ENCODE measurements around the gene PPIP5K1. TPM values are rescaled to one million over a fixed set of nuclear protein-coding genes. Genes with fewer than 3 reads are reported as not detected.

The PPIP5K1 gene
- polyA plus RNA-seq, 1 donor (not counting 4 experiments of a cell fraction or from before 2014, with no cell fraction given) = 52.9 TPM

- no peaks in the 10 kb centered on the region for H3K4me1 ChIP-seq (ENCODE audit: control insufficient read depth, extremely low read depth, insufficient read depth, low read length)
- DNase-seq (ENCODE audit: low read depth, low spot score) (no peak), FAIRE-seq (no peak)
- no peaks in the 10 kb centered on the region for H4K20me1 ChIP-seq (ENCODE audit: control insufficient read depth, extremely low read depth, insufficient read depth, low read length)
- dilution Hi-C loops (cut with MboI; ENCODE audit: extremely low pct_ligation_motif_present, low sequenced_read_pairs) = no loop called here
- no peak overlapping the region for H3K4me2 ChIP-seq (ENCODE audit: control insufficient read depth, extremely low read depth, insufficient read depth, low read depth, low read length)
- no peak overlapping the region for H3K9ac ChIP-seq (ENCODE audit: control insufficient read depth, extremely low read depth, insufficient read depth, low read length)
- no peaks in the 10 kb centered on the region for H3K9me3 ChIP-seq (ENCODE audit: control insufficient read depth, low read depth, low read length)
- no peak overlapping the region for H3K27ac ChIP-seq (ENCODE audit: control insufficient read depth, insufficient read depth, low read length)
- no peaks in the 10 kb centered on the region for H3K79me2 ChIP-seq (ENCODE audit: control insufficient read depth, insufficient read depth, low read length)
- peaks cover 2 to 3% of the 10 kb centered on the region in 2 experiments for H3K36me3 ChIP-seq (ENCODE audit: control insufficient read depth in 2 of 2, extremely low read depth in 1 of 2, insufficient read depth in 2 of 2, low read length in 2 of 2)
- TF ChIP-seq EZH2 (IDR thresholded peaks at IDR 0.05; ENCODE audit: low read length) (no peak), CTCF (optimal IDR thresholded peaks at IDR 0.05 in 1 of 3, IDR thresholded peaks at IDR 0.05 in 1 of 3, conservative IDR thresholded peaks at IDR 0.05 in 1 of 3; ENCODE audit: extremely low read depth in 1 of 3, insufficient read depth in 2 of 3, low read length in 3 of 3) (no peak)
- H3K9me1 ChIP-seq (ENCODE audit: control insufficient read depth, extremely low read depth, insufficient read depth, low read length) = no peaks in the 10 kb centered on the region
- H3K27me3 ChIP-seq (ENCODE audit: control insufficient read depth, extremely low read depth, insufficient read depth, low read length) = no peaks in the 10 kb centered on the region
- H2AFZ ChIP-seq (ENCODE audit: control insufficient read depth, low read length) = no peak overlapping the region
- H3K4me3 ChIP-seq (ENCODE audit: control insufficient read depth in 2 of 3, extremely low read depth in 1 of 3, insufficient read depth in 2 of 3, low read depth in 1 of 3, low read length in 3 of 3) = no peak overlapping the region
Measured at GRCh38 chr15:43529587-43530345, 60.2 kb downstream of the PPIP5K1 start.

GRCh38 chr15:43529141-43529540, 60.9 kb downstream of the PPIP5K1 start:
- no peak for FAIRE-seq
- dilution Hi-C loops (cut with MboI; ENCODE audit: extremely low pct_ligation_motif_present, low sequenced_read_pairs) = no loop called here
- Histone ChIP-seq H3K9ac (ENCODE audit: control insufficient read depth, extremely low read depth, insufficient read depth, low read length) (no peak overlapping the region), H3K36me3 (ENCODE audit: control insufficient read depth in 2 of 2, extremely low read depth in 1 of 2, insufficient read depth in 2 of 2, low read length in 2 of 2) (peaks cover 1 to 2% of the 10 kb centered on the region in 2 experiments), H3K4me3 (ENCODE audit: control insufficient read depth in 2 of 3, extremely low read depth in 1 of 3, insufficient read depth in 2 of 3, low read depth in 1 of 3, low read length in 3 of 3) (no peak overlapping the region), H3K9me1 (ENCODE audit: control insufficient read depth, extremely low read depth, insufficient read depth, low read length) (no peaks in the 10 kb centered on the region), H3K4me2 (ENCODE audit: control insufficient read depth, extremely low read depth, insufficient read depth, low read depth, low read length) (no peak overlapping the region), H3K27ac (ENCODE audit: control insufficient read depth, insufficient read depth, low read length) (no peak overlapping the region), H3K79me2 (ENCODE audit: control insufficient read depth, insufficient read depth, low read length) (no peaks in the 10 kb centered on the region), H4K20me1 (ENCODE audit: control insufficient read depth, extremely low read depth, insufficient read depth, low read length) (no peaks in the 10 kb centered on the region), H3K27me3 (ENCODE audit: control insufficient read depth, extremely low read depth, insufficient read depth, low read length) (peaks cover 3% of the 10 kb centered on the region), H2AFZ (ENCODE audit: control insufficient read depth, low read length) (no peak overlapping the region), H3K9me3 (ENCODE audit: control insufficient read depth, low read depth, low read length) (no peaks in the 10 kb centered on the region), H3K4me1 (ENCODE audit: control insufficient read depth, extremely low read depth, insufficient read depth, low read length) (no peaks in the 10 kb centered on the region)
- no peak for DNase-seq (ENCODE audit: low read depth, low spot score)
- TF ChIP-seq CTCF (optimal IDR thresholded peaks at IDR 0.05 in 1 of 3, IDR thresholded peaks at IDR 0.05 in 1 of 3, conservative IDR thresholded peaks at IDR 0.05 in 1 of 3; ENCODE audit: extremely low read depth in 1 of 3, insufficient read depth in 2 of 3, low read length in 3 of 3) (no peak), EZH2 (IDR thresholded peaks at IDR 0.05; ENCODE audit: low read length) (no peak)
